NCI-H146 treated with DMSO at 0.1 percent for 48 hours (cell line): ENCODE results near the gene CBR1.
"Not testable (repeated sequence)": the region's sequence is repeated elsewhere in the genome, so short reads cannot be mapped to it uniquely, and the experiment has no call there.

Experiments used
- DNase-seq: peaks from one replicate; lab custom pipeline; 2025; ENCODE audit not compliant: unreplicated experiment; lab: John Stamatoyannopoulos, UW

CBR1 gene

DNA sequence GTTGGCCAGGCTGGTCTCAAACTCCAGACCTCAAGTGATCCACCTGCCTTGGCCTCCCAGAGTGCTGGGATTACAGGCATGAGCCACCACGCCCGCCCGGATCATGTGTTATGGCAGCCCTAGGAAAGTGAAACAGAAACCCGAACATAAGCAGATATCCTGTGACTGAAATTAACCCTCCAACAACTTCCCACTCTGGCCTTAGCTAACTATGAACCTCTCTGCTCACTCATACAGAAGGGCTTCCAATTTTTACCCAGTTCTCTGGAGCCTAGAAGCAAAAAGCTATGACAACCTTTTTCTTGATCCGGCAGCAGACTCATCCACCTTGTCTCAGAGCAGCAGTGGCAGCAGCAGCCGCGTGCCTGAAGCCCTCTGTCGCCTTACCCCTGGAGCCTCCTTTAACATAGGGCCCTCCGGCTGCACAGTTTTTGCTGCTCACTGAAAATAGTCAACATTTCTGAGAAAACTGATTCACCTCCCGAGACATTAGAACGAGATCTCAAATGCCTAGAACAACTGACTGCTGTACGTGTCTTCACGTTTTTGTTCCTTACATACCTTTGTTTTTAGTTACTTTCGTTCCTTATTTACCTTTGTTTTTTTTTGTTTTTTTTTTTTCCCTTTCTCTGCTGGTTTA lies 9.3 kb downstream of the CBR1 start:
- DNase-seq = no peak

DNA sequence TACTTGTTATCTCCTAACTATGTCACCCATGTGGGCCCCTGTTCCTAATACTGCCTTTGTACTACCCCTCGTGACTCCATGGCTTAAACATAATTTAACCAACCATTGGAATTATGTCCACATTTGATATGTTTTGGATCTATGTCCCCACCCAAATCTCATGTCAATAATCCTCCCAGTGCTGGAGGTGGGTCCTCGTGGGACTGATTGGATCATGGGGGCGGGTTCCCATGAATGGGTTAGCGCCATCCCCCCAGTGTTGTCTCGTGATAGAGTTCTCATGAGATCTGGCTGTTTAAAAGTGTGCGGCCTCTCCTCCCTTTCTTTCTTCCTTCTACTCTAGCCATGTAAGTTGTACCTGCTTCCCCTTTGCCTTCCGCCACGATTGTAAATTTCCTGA lies 9.8 kb downstream of the CBR1 start:
- no peak for DNase-seq

DNA sequence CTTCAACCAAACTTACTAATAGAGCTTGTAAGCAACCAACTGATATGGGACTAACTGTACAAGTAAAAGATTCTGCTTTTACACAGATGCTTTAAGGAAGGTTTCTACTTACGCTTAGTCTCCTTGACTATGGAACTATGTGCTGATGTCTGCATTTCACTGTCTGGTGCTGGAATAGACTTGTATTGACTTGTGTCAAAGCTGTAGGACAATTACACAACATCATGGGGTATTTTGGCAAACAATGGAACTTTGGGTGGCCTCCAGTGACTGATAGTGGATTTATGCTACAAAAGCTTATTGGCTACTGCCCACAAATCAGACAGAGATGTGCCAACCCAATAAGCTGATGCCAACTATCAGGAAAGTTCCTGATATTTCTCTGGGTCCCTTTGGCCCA lies 10.6 kb downstream of the CBR1 start:
- DNase-seq = no peak

DNA sequence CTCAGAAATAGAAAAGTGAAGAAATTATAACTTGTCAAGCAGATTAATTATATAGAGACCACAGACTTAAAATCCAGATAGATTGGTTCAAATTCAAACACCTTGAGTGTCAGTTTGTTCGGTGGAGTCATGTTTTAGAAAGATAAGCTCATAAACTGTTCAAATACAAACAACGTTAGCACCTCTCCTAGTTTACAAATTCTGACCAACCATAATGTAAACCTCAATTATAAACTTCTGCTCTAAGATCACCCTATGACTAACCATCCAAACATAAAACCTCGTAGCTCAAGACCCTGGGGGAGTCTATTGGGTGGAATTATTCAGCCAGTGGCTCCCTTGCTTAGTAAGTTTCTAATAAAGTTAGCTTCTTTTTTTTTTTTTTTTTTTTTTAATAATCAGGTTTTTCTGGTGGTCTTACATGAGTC lies 12.4 kb downstream of the CBR1 start:
- DNase-seq = no peak

DNA sequence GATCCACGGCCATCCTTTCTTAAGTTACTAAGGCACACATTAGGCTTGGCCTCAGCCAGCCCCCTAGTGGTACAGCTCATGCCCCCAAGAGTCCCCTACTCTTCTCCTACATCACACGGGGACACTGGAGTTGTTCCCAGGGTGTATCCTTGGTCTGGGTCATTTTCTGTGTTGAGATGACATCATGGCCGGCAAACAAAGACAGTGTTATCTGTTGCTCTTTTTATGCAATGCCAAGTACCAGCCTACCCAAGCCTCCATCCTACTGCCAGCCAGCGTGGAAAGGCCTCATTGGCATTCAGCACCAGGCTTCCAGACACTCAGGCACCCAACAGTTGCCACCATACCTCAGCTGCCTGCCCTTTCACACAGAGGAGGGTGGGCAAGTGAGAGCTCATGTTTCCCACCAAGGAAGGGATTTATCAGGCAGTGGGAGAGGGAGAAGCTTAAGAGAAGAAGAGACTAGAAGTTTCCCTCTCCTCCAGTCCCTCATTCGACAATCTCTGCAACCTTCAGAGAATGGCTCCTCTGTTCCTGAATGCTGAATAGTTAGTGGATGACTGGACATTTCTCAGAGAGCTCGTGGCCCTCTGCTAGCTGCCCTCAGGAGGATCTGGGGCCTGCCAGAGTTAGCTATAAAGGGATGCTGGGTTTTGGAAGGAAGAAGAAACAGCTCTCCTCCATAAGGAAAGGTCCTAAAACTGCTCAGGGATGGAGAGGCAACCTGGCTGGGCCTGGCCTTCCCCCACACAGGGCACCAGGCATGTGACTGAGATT lies 17.7 kb downstream of the CBR1 start:
- DNase-seq = no peak

DNA sequence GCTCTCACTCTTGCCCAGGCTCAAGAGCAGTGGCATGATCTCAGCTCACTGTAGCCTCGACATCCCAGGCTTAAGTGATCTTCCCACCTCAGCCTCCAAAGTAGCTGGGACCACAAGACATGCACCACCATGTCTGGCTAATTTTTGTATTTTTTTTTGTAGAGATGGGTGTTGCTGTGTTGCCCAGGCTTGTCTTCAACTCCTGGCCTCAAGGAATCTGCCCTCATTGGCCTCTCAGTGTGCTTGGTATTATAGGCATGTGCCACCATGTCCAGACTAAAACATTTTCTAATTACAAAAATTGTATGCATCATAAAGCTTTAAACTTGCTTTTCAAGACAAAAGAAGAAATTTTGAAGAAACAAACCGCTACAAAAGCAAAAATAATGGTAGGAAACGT lies 20.1 kb downstream of the CBR1 start:
- DNase-seq = no peak

DNA sequence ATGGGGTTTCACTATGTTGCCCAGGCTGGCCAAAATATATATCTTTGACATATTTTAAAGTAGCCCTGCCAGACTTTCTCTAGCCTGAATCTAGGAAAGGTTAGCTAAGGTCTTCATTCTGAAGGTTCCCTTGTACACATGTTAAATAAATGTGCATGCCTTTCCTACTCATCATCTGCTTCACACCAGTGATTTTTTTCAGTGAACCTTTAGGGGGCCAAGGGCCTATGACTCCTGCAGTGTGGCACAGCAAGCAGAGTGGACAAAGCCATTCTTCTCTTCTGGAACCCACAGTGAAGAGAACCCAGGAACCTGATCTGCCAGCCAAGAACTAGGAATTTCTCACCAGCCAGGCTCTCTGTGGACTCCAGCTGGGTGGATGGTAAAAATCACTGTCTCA lies 22.9 kb downstream of the CBR1 start:
- DNase-seq = no peak

DNA sequence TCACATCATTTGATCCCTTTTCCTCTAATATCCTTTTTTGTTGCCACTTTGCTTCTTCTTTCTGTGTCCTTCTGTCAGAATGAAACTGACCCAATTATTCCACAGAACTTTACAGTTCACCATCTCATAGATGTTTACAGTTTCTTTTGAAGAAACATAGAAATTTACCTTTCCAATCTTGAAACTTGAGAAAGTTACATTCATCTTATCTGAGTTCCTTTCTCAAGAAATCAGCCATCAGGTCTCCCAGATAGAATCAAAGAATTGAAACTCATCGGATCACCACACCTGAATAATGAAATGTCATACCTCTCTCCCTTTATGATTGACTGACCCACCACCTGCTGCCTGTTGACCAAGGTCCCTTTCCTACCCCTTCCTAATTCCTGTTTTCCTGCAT lies 23.7 kb downstream of the CBR1 start:
- no peak for DNase-seq

DNA sequence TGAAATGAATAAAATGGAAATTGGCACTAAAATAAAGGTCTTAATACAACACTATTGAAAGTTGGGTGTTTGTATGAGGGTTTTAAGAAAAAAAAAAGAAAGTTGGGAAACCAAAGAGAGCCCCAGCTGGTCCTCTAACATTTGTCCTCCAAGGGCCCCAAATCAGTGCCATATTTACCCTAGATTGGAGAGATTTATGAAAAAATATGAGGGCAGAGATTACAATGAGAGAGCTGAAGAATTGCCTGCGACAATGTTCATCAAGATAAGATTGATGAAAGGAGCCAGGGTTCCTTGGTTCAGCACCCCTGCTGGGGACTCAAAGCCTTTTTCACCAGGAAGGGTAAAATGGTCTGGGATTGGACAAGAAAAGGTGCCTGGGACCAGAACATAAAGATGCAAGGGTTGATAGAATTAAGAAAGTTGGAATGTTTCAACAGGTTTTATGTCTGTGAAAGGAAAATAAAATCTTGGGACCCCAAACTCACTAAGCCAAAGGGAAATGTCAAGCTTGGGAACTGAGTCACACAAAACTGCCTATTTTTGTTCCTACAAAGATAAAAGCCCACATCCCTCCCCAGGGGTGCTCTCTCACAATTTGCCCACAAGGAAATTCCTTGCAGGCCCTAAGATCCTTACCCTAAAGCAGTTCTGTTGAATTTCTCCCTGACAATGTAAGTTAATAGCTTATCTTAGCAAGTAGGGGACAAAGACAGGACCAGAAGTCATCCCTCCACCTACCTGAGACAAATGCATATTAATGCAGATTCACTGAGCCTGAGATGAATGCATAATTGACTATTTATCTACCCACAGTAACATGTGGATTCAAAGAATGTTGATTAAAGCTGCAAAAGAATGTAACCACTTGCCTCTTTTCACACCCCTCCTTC lies 26.8 kb downstream of the CBR1 start:
- DNase-seq = no peak

DNA sequence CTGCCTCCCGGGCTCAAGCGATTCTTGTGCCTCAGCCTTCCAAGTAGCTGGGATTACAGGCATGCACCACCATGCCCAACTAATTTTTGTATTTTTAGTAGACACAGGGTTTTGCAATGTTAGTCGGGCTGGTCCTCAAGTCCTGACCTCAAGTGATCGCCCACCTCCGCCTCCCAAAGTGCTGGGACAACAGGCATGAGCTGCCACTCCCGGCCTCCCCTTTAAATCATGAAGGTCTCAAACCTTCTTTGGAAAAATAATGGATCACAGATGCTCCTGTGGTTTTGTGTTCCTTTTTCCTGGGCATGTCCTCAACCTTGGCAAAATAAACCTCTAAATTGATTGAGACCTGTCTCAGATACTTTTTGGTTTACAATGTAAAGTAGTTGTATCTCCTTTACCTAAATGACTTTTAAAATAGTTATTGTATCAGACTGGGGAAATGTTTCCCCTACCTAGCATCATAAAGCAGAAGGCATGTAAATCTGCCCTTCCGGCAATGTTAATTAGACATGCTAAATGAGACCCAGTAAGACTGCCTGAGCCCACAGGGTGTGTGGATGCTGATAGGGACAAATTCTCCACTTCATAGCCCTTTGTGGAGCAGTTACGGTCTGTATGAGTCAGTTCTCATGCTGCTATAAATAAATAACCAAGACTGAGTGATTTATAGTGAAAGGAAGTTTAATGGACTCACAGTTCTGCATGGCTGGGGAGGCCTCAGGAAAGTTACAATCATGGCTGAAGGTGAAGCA lies 27.8 kb downstream of the CBR1 start:
- no peak for DNase-seq

DNA sequence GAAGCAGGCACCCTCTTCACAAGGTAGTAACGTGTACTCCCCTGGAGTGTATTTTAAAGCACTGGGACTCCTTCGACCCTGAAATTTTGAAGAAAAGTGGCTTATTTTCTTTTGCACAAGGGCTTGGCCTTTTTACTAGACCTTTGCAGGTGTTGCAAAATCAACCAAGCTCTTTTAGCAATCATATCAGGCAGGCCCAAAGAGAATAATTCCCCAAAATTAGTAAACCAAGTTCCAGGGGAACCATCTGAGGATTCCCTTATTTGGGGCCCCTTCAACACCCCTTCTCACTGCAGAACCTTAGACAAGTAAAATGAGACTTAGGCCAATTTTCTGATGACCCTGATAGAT lies 28.3 kb downstream of the CBR1 start:
- no peak for DNase-seq

DNA sequence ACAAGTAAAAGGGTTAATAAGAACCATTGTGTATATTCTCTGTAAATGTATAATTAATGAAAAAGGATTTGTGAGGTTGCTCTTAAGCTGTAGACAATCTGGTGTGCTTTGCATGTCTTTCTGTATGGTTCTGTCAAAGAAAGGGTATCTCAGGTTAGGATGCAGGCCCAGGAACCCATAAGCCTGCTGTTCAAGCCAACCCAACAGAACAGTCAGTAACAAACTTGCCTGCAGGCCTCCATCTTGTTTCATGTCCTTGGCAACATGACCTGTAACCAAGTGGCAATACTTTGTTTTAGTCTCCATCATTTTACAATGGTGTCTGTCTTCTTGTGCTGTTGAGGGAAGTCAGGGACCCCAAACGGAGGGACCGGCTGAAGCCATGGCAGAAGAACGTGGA lies 29.2 kb downstream of the CBR1 start:
- DNase-seq = no peak

DNA sequence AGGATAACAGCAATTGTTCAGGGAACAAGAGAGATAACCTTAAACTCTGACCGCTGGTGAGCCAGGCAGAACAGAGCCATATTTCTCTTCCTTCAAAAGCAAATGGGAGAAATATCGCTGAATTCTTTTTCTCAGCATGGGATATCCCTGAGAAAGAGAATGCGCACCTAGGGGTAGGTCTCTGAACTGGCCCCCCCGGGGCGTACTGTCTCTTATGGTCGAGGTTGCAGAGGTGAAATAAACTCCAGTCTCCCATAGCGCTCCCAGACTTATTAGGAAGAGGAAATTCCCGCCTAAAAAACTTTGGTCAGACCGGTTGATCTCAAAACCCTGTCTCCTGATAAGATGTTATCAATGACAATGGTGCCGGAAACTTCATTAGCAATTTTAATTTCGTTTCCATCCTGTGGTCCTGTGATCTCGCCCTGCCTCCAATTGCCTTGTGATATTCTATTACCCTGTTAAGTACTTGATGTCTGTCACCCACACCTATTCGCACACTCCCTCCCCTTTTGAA lies 29.9 kb downstream of the CBR1 start:
- DNase-seq = not testable (repeated sequence)

DNA sequence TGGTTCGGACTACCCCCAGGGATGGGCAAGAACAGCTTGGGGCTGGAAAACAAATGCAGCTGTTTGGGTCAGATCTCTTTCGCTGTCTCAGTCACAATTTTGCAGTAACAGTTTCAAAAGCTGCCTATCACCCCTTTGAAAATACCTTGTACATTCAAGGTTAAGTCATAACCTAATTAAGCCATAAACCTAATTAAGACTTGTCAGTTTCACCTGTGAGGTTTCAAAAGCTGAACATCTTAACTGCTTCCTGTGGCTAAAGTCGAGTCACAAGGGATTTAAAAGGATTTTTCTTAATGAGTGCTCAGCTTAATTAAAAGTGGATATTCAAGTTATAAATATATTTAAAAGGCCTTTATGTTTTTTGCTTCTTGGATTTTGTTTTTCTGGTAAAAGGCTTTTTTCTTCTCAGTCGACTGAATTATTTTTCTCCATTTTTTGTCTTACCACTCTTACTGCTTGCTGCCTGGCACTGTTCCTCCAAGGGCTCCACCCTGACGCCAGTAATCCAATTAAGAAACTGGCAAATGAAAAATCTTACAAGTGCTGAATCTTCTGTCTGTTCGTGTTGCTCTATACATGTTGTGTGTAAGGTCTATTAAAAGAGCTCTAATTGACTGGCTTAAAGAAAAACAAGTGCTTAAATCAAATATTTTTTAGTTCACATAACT lies 31.3 kb downstream of the CBR1 start:
- no peak for DNase-seq

DNA sequence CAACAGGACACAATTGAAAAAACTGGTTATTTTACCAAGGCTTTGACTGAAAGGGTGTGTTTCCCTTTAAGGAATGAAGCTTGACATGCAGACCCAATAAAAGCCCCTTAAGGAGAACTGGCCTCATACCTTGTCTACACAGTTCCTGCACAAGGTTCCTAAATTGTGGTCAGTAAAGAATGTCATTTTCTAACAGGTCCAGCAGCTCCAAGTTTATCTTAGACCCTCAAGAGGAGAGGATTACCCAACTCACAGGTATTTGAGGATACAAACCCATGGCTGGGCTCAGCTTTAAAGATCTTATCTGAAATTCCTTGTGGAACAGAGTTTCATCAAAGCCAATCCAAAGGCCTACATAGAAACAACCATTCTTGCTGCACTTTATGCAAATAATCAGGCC lies 33.6 kb downstream of the CBR1 start:
- no peak for DNase-seq

DNA sequence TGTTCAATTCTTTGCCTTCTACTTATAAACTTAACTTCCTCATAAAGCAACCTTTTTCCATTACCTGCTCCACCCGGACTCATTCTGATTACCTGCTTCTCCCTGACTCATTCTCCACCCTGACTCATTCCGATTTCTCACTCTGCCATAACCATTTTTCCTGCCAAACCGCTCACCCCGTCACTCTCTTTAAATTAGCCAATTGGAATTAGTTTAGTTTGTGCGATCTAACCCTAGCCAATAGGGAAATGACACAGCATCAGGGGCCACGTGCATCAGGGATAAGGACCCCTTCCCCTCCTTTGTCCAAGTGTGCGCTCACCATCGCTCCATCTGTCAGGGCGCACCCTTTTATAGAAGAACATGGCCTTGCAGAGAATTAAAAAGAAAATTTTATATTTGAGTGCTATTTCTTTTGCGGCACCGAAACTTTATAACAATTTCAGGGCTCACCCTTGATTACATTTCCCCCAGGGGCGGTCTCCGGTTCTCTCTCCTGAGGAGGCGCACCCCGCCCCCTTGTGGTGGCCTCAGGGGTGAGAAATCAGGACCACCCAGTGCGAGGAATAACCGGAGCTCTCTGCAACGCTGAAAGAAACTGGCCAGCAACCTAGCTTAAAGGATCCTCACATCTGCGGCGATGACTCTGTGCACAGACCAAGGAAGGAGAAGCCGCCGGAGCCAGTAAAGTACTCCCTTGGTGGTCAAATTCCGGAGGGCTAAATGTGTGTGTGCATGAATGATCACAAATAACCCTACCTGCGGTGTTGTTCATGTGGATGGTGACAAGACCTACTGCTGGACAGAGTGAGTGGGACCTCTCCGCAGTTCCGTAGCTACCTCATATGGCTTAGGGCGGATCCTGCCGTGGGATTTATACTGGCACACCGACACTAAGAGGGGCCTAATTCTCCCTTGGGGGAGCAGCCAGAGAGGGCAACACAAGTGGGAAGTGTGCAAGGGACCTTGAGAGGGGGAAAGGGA lies 34.8 kb downstream of the CBR1 start:
- no peak for DNase-seq

DNA sequence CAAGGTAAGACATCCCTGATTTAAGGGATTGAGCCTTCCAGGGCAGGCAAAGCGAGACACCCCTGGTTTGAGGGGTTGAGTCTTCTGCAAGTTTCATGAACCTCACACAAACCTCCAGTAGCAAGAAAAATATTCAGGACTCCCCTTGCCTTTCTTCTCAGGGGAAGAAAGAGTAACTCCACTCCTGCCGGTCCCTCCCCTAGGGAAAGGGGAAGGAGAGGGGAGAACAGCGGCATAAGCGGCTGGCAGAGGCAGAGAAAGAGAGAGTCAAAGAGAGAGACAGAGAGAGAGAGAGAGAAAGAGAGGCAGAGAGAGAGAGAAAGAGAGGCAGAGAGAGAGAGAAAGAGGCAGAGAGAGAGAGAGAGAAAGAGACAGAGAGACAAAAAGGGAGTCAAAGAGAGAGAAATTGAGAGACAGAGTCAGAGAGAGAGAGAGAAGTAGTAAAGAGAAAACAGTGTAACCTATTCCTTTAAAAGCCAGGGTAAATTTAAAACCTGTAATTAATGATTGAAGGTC lies 35.6 kb downstream of the CBR1 start:
- no peak for DNase-seq

DNA sequence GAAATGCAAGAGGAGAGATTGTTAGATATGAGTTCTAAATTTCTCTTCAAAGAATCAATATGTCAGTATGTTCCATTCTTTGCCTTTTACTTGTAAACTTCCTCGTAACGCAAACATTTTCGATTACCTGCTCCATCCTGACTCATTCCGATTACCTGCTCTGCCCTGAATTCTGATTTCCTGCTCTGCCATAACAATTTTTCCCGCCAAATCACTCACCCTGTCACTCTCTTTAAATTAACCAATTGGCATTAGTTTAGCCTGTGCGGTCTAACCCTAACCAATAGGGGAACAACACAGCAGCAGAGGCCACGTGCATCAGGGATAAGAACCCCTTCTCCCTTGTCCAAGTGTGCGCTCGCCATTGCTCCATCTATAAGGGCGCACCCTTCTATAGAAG lies 40.0 kb downstream of the CBR1 start:
- DNase-seq = no peak

DNA sequence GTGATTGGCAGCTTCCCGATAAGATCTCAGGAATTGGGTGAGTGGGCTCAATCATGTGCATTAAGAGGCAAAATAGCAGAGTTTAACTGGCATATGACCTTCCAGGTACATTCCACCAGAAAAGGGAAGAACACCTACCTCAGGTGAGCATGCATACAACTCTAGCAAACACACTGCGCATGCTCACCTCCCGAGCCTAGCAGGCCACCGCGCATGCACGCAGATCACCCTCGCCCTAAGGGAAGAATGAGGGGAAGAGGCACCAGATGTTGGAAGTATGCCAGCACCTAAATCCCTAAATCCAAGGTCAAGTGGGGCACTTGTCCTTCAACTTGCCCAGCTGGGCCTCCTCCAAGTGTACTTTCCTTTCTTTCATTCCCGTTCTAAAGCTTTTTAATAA lies 41.4 kb downstream of the CBR1 start:
- no peak for DNase-seq
